Smooth muscle cell (in vitro differentiated cells): ENCODE data around the gene DIP2C. TPM values are rescaled to one million over a fixed set of nuclear protein-coding genes. Genes with fewer than 3 reads are reported as not detected.
A peak's percentile ranks its signal among the peaks of the same experiment; 100 is the strongest.

Experiments used
- DNase-seq: peaks from one replicate; lab custom pipeline; 2025; ENCODE audit not compliant: unreplicated experiment; lab: John Stamatoyannopoulos, UW
- H2AFZ ChIP-seq: fragments of 200-600 bp; sonication (generic); 2 replicates; pipeline ENCODE4 v1.6.0; 2016; ENCODE audit warnings: antibody characterized with exemption, low read depth, mild to moderate bottlenecking
- H3F3A ChIP-seq: fragments of 200-600 bp; sonication (generic); 2 replicates; pipeline ENCODE4 v1.6.0; 2017; ENCODE audit warnings: antibody characterized with exemption, low read depth
- H3K27ac ChIP-seq: fragments of 200-600 bp; sonication (generic); 2 replicates; pipeline ENCODE4 v1.5.1; 2016; ENCODE audit warnings: low read depth, mild to moderate bottlenecking
- H3K27me3 ChIP-seq: fragments of 200-600 bp; sonication (generic); 2 replicates; pipeline ENCODE4 v1.6.1; 2016; ENCODE audit warnings: low read depth, mild to moderate bottlenecking
- H3K36me3 ChIP-seq: fragments of 200-600 bp; sonication (generic); 2 replicates; pipeline ENCODE4 v1.5.1; 2016; ENCODE audit warnings: low read depth
- H3K4me1 ChIP-seq: fragments of 200-600 bp; sonication (generic); 2 replicates; pipeline ENCODE4 v1.5.1; 2016; ENCODE audit warnings: low read depth
- H3K4me2 ChIP-seq: fragments of 200-600 bp; sonication (generic); 2 replicates; pipeline ENCODE4 v1.6.0; 2016; ENCODE audit warnings: mild to moderate bottlenecking
- H3K4me3 ChIP-seq: fragments of 200-600 bp; sonication (generic); 2 replicates; pipeline ENCODE4 v1.5.1; 2016; ENCODE audit warnings: mild to moderate bottlenecking
- H3K79me2 ChIP-seq: fragments of 200-600 bp; sonication (generic); 2 replicates; pipeline ENCODE4 v1.6.0; 2016; ENCODE audit warnings: low read depth, mild to moderate bottlenecking
- H3K9ac ChIP-seq: fragments of 200-600 bp; sonication (generic); 2 replicates; pipeline ENCODE4 v1.6.0; 2016; ENCODE audit warnings: low read depth
- H3K9me3 ChIP-seq: fragments of 200-600 bp; sonication (generic); replicated peaks from 2 replicates; pipeline ENCODE4 v1.5.1; 2016; ENCODE audit warnings: low read depth
- H4K20me1 ChIP-seq: fragments of 200-600 bp; sonication (generic); 2 replicates; pipeline ENCODE4 v1.6.0; 2016; ENCODE audit warnings: low read depth
- WGBS: methylation state at CpG from one replicate; pipeline ENCODE4 v1.1.7; 2016; ENCODE audit warnings: low lambda C conversion rate; 5-methylcytosine and 5-hydroxymethylcytosine counted together
- polyA plus RNA-seq: library from polyadenylated mRNA; unstranded; fragments of >200 nt; fragmentation: Nextera tagmentation; extraction: Ambion mirVana; gene quantifications from 2 replicates; pipeline ENCODE4 v1.2.1, GENCODE V29; 2016
- total RNA-seq: library from RNA; depleted of rRNA; stranded (reverse); fragments of >200 nt; gene quantifications from 2 replicates; pipeline ENCODE4 v1.2.3, GENCODE V29; 2014
- TF ChIP-seq, protein P1 (sequence below): fragments of 200-600 bp; sonication (generic); IDR thresholded peaks from 2 replicates; pipeline ENCODE4 v1.5.1; 2017; ENCODE audit warnings: borderline replicate concordance, mild to moderate bottlenecking, antibody characterized with exemption; ENCODE audit not compliant: insufficient read depth, poor library complexity, severe bottlenecking

The DIP2C gene
- total and polyA plus RNA-seq, 2 experiments from 2014 or later: 14.9 to 15.3 TPM

DNA sequence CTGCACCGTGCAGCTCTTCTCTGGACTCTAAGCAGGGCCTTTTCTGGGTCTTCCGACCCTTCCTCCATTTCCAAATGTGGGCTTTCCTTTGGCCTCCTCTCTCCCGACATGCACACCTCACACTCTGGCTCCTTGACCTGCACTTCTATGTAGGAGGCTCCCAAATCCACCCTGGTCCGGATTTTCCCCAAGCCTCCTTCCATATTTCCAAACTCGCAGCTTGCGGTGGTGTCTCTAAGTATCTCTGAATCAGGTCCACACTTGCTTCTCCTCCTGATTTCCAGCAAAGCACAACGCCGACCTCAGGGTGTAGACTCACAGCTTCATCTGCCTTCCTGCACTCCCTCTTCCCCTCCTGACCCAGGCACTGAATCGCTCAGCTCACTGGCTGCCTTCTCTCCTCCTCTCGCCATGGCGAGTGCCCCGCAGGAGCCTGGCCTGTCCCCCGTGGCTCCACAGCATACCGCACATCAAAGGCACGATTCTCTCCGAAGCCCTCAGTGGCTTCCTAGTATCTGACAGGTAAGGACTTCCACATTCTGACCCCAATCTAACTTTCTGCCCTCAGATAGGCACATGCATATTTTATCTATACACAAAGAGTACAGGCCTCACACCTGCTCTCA lies 27.8 kb downstream of the DIP2C start:
- 87% methylated on average over 16 of the region's 16 CpGs for WGBS
- TF ChIP-seq, protein P1, sequence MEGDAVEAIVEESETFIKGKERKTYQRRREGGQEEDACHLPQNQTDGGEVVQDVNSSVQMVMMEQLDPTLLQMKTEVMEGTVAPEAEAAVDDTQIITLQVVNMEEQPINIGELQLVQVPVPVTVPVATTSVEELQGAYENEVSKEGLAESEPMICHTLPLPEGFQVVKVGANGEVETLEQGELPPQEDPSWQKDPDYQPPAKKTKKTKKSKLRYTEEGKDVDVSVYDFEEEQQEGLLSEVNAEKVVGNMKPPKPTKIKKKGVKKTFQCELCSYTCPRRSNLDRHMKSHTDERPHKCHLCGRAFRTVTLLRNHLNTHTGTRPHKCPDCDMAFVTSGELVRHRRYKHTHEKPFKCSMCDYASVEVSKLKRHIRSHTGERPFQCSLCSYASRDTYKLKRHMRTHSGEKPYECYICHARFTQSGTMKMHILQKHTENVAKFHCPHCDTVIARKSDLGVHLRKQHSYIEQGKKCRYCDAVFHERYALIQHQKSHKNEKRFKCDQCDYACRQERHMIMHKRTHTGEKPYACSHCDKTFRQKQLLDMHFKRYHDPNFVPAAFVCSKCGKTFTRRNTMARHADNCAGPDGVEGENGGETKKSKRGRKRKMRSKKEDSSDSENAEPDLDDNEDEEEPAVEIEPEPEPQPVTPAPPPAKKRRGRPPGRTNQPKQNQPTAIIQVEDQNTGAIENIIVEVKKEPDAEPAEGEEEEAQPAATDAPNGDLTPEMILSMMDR: no peak

GRCh38 chr10:660970-661596 lies 28.4 kb downstream of the DIP2C start:
- Histone ChIP-seq H3K36me3 (no peaks in the 10 kb centered on the region), H3K4me1 (peaks cover 10% of the 10 kb centered on the region), H3K9me3 (no peaks in the 10 kb centered on the region), H4K20me1 (peaks cover 85% of the 10 kb centered on the region), H3K27me3 (no peaks in the 10 kb centered on the region), H3F3A (no peaks in the 10 kb centered on the region), H3K4me2 (peak overlapping the region; percentile 83), H2AFZ (no peak overlapping the region), H3K9ac (no peak overlapping the region), H3K79me2 (peaks cover 73% of the 10 kb centered on the region), H3K27ac (peak overlapping the region; percentile 96), H3K4me3 (no peak overlapping the region)
- TF ChIP-seq, protein P1: no peak
- no peak for DNase-seq
- WGBS: 84% methylated on average over 14 of the region's 14 CpGs

More for the DNA sequence above, 27.8 kb downstream of the DIP2C start:
- Histone ChIP-seq H2AFZ (no peak overlapping the region), H3K4me1 (peaks cover 10% of the 10 kb centered on the region), H3K9me3 (no peaks in the 10 kb centered on the region), H3K4me2 (no peak overlapping the region), H3K4me3 (no peak overlapping the region), H4K20me1 (peaks cover 85% of the 10 kb centered on the region), H3K9ac (no peak overlapping the region), H3F3A (no peaks in the 10 kb centered on the region), H3K36me3 (no peaks in the 10 kb centered on the region), H3K27me3 (no peaks in the 10 kb centered on the region), H3K27ac (peak overlapping the region; percentile 96), H3K79me2 (peaks cover 71% of the 10 kb centered on the region)
- DNase-seq: no peak

- Histone ChIP-seq H3K4me2 (peak overlapping the region; percentile 83), H3K4me1 (peaks cover 10% of the 10 kb centered on the region), H3K9ac (peak overlapping the region; percentile 87), H3K27ac (peak overlapping the region; percentile 96), H3K79me2 (peaks cover 78% of the 10 kb centered on the region), H3K4me3 (no peak overlapping the region), H2AFZ (no peak overlapping the region), H3F3A (no peaks in the 10 kb centered on the region), H3K9me3 (no peaks in the 10 kb centered on the region), H3K36me3 (no peaks in the 10 kb centered on the region), H3K27me3 (no peaks in the 10 kb centered on the region), H4K20me1 (peaks cover 85% of the 10 kb centered on the region)
- DNase-seq: no peak
- TF ChIP-seq, protein P1: no peak
- WGBS: 87% methylated on average over 6 of the region's 6 CpGs
These were observed 29.0 kb downstream of the DIP2C start for GRCh38 chr10:660413-660969.
